Stomach (tissue), 4 donors: ENCODE data around the gene TPX2.

ENCODE experiments used
- EP300 ChIP-seq: sonication (generic); formaldehyde crosslinking; IDR thresholded peaks from one replicate; pipeline ENCODE4 v1.6.1; 2017; ENCODE audit warnings: antibody characterized with exemption
- POLR2A ChIP-seq, 4 donors: fragments of 450-650 bp; IDR thresholded peaks; one replicate each; pipeline ENCODE4 v1.6.1; 2016; ENCODE audit warnings: antibody characterized with exemption in 4 of 4, control low read depth in 2 of 4, mild to moderate bottlenecking in 1 of 4, moderate library complexity in 1 of 4
- POLR2AphosphoS5 ChIP-seq, 3 donors: sonication (generic); formaldehyde crosslinking; IDR thresholded peaks; one replicate each; pipeline ENCODE4 v1.6.1; 2016; ENCODE audit warnings: antibody characterized with exemption in 3 of 3
- TF ChIP-seq, protein P1 (sequence below), 7 experiments: fragments of 450-650 bp in 4 of 7; fragments of 200-600 bp in 3 of 7; sonication (generic) in 3 of 7; IDR thresholded peaks; one replicate each; pipeline ENCODE4 v1.5.1; 2016 to 2019; ENCODE audit warnings: antibody characterized with exemption in 7 of 7, control low read depth in 2 of 7, mild to moderate bottlenecking in 1 of 7

DNA sequence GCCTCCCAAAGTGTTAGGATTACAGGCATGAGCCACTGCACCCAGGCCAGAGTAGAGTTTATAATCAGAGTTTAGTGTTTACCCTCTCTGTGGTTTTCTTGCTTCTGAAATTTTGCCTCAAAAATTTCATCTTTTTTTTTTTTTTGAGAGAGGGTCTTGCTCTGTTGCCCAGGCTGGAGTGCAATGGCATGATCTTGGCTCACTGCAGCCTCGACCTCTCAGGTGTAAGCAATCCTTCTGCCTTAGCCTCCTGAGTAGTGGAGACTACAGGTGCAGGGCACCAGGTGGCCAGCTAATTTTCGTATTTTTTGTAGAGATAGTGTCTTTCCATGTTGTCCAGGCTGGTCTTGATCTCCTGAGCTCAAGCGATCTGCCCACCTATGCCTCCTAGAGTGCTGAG, 28.7 kb downstream of the TPX2 start:
- TF ChIP-seq, protein P1, sequence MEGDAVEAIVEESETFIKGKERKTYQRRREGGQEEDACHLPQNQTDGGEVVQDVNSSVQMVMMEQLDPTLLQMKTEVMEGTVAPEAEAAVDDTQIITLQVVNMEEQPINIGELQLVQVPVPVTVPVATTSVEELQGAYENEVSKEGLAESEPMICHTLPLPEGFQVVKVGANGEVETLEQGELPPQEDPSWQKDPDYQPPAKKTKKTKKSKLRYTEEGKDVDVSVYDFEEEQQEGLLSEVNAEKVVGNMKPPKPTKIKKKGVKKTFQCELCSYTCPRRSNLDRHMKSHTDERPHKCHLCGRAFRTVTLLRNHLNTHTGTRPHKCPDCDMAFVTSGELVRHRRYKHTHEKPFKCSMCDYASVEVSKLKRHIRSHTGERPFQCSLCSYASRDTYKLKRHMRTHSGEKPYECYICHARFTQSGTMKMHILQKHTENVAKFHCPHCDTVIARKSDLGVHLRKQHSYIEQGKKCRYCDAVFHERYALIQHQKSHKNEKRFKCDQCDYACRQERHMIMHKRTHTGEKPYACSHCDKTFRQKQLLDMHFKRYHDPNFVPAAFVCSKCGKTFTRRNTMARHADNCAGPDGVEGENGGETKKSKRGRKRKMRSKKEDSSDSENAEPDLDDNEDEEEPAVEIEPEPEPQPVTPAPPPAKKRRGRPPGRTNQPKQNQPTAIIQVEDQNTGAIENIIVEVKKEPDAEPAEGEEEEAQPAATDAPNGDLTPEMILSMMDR (IDR thresholded peaks at IDR 0.05), result no peak
- no peak for TF ChIP-seq POLR2A (IDR thresholded peaks at IDR 0.05)
- no peak for TF ChIP-seq POLR2AphosphoS5 (IDR thresholded peaks at IDR 0.05)
- TF ChIP-seq EP300, result no peak
